Uterus (tissue), 4 donors: ENCODE data around the gene JHY. TPM values are rescaled to one million over a fixed set of nuclear protein-coding genes. Genes with fewer than 3 reads are reported as not detected.

Experiments used
- DNase-seq, 2 donors: peaks; one replicate each; pipeline ENCODE4 v3.0.0-alpha.2; 2019 to 2020
- H3K27ac ChIP-seq, 2 donors: fragments of 200-600 bp; sonication (generic); 1 replicate in 1 of 2; 2 replicates in 1 of 2; pipeline ENCODE4 v1.5.1; 2016 to 2018
- H3K27me3 ChIP-seq, 2 donors: fragments of 200-600 bp; sonication (generic); one replicate each; pipeline ENCODE4 v1.5.1; 2018 to 2019; ENCODE audit warnings: control low read depth in 1 of 2
- H3K36me3 ChIP-seq, 2 donors: fragments of 200-600 bp; sonication (generic); one replicate each; pipeline ENCODE4 v1.5.1; 2019; ENCODE audit warnings: control low read depth in 1 of 2
- H3K4me1 ChIP-seq, 2 donors: fragments of 200-600 bp; sonication (generic); one replicate each; pipeline ENCODE4 v1.5.1; 2018 to 2019; ENCODE audit warnings: control low read depth in 1 of 2
- H3K4me3 ChIP-seq, 2 donors: fragments of 200-600 bp; sonication (generic); 1 replicate in 1 of 2; 2 replicates in 1 of 2; pipeline ENCODE4 v1.5.1; 2018 to 2019; ENCODE audit warnings: mild to moderate bottlenecking in 1 of 2
- H3K9me3 ChIP-seq, 2 donors: fragments of 200-600 bp; sonication (generic); one replicate each; pipeline ENCODE4 v1.5.1; 2019; ENCODE audit warnings: control low read depth in 1 of 2
- POLR2A ChIP-seq, 2 donors: fragments of 450-650 bp; IDR thresholded peaks; one replicate each; pipeline ENCODE4 v1.6.1; 2016; ENCODE audit warnings: antibody characterized with exemption in 2 of 2, mild to moderate bottlenecking in 1 of 2, moderate library complexity in 1 of 2
- intact Hi-C: fragments of 100-400 bp; cut with DNase I; formaldehyde crosslinking; loops from one replicate; pipeline ENCODE4 v1.15.1; 2023; ENCODE audit warnings: low total_unique reads
- total RNA-seq, 4 donors: library from RNA; depleted of rRNA in 3 of 4; stranded (reverse); fragments of >200 nt in 3 of 4; gene quantifications; one replicate each; pipeline versions ENCODE4 v1.1.0 to v1.2.4, GENCODE V29; 2014 to 2023
- TF ChIP-seq, protein P1 (sequence below), 4 experiments: fragments of 200-600 bp in 2 of 4; fragments of 450-650 bp in 2 of 4; sonication (generic) in 2 of 4; IDR thresholded peaks; one replicate each; pipeline ENCODE4 v1.5.1; 2016 to 2019; ENCODE audit warnings: antibody characterized with exemption in 4 of 4, mild to moderate bottlenecking in 2 of 4, moderate library complexity in 1 of 4
- donor health status: DM: yes; HTN: yes; CAD: no.

Gene JHY
- total RNA-seq, 4 donors from 2014 or later = 0.88 to 9.0 (median 3.3) TPM

DNA sequence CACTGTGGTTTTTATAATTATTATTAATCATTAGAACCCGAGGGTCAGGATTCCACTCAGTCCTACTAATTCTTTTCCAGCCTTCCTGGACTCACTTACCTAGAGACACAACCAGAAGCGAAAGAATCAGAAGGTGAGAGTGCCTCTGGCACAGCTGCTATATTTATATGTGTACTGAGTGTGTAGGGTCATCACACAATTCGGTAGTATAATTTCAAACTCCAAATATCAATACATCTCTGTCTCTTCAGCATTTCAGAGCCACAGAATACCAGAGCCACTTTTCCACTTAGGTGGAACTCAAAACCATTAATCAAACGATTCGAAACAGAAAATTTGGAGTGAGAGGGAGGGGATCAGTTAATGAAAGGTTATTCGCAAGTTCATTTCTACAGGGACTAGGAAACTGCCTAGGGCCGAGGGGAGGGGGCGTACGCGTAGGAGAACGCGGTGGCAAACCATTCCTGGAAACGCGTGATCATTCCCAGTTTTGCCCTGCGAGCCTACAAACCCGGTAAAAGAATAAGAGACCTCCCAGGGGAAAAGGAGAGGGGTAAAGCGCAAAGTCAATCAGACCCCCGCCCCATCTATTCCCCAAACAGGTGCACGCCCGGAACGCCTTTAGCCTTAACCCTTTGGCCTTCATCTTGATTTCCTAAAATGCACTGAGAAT lies 93.6 kb downstream of the JHY start:
- Histone ChIP-seq H3K27ac (no peak overlapping the region), H3K4me1 (no peaks in the 10 kb centered on the region), H3K36me3 (no peaks in the 10 kb centered on the region), H3K9me3 (no peaks in the 10 kb centered on the region), H3K4me3 (no peak overlapping the region), H3K27me3 (peaks cover 6 to 75% of the 10 kb centered on the region in 2 donors)
- intact Hi-C loops = no loop called here
- no peak for TF ChIP-seq POLR2A (IDR thresholded peaks at IDR 0.05)
- TF ChIP-seq, protein P1, sequence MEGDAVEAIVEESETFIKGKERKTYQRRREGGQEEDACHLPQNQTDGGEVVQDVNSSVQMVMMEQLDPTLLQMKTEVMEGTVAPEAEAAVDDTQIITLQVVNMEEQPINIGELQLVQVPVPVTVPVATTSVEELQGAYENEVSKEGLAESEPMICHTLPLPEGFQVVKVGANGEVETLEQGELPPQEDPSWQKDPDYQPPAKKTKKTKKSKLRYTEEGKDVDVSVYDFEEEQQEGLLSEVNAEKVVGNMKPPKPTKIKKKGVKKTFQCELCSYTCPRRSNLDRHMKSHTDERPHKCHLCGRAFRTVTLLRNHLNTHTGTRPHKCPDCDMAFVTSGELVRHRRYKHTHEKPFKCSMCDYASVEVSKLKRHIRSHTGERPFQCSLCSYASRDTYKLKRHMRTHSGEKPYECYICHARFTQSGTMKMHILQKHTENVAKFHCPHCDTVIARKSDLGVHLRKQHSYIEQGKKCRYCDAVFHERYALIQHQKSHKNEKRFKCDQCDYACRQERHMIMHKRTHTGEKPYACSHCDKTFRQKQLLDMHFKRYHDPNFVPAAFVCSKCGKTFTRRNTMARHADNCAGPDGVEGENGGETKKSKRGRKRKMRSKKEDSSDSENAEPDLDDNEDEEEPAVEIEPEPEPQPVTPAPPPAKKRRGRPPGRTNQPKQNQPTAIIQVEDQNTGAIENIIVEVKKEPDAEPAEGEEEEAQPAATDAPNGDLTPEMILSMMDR (IDR thresholded peaks at IDR 0.05) = no peak
- DNase-seq = no peak

- no peaks in the 10 kb centered on the region for H3K36me3 ChIP-seq
- TF ChIP-seq, protein P1 (IDR thresholded peaks at IDR 0.05) = no peak
- TF ChIP-seq POLR2A (IDR thresholded peaks at IDR 0.05) = no peak
- intact Hi-C loops = no loop called here
- H3K27me3 ChIP-seq = peaks cover 6 to 82% of the 10 kb centered on the region in 2 donors
- H3K27ac ChIP-seq = no peak overlapping the region
- no peaks in the 10 kb centered on the region for H3K4me1 ChIP-seq
- H3K9me3 ChIP-seq = no peaks in the 10 kb centered on the region
- H3K4me3 ChIP-seq = no peak overlapping the region
- no peak for DNase-seq
These were observed 94.3 kb downstream of the JHY start for GRCh38 chr11:122976734-122977469.

- Histone ChIP-seq H3K27me3 (peaks cover 6 to 89% of the 10 kb centered on the region in 2 donors), H3K36me3 (no peaks in the 10 kb centered on the region), H3K27ac (no peak overlapping the region), H3K4me3 (no peak overlapping the region), H3K4me1 (no peaks in the 10 kb centered on the region), H3K9me3 (no peaks in the 10 kb centered on the region)
- intact Hi-C loops = no loop called here
- TF ChIP-seq POLR2A (IDR thresholded peaks at IDR 0.05) = no peak
- TF ChIP-seq, protein P1 (IDR thresholded peaks at IDR 0.05) = no peak
- DNase-seq = no peak
These were observed 95.1 kb downstream of the JHY start for GRCh38 chr11:122977470-122978298.

DNA sequence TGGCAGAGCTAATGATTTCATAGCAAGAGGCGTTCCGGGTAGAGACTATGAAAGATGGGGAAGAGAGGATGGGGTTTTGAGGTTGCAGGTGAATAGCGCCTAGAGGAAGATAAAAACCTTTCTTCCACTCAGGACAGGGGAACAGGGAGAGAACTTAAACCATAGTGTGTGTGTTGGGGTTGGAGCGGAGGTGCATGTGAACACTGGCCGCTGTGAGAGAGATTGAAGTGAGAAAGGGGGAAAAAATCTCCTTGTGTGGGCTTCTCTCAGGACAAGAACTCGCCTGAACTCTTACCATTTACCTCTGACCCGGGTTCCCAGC lies 95.7 kb downstream of the JHY start:
- no peak for DNase-seq
- Histone ChIP-seq H3K9me3 (no peaks in the 10 kb centered on the region), H3K27ac (no peak overlapping the region), H3K36me3 (no peaks in the 10 kb centered on the region), H3K27me3 (peaks cover 6 to 91% of the 10 kb centered on the region in 2 donors), H3K4me3 (no peak overlapping the region), H3K4me1 (no peaks in the 10 kb centered on the region)
- intact Hi-C loops = no loop called here
- no peak for TF ChIP-seq POLR2A (IDR thresholded peaks at IDR 0.05)
- TF ChIP-seq, protein P1 (IDR thresholded peaks at IDR 0.05) = no peak
